HG02938 (cell line): Measurements from ENCODE around the gene HAGH.

Source experiments
- ATAC-seq: cut with Tn5 transposase; IDR thresholded peaks from one replicate; pipeline ENCODE4 v1.9.1; 2021; ENCODE audit warnings: mild to moderate bottlenecking, moderate library complexity; ENCODE audit not compliant: unreplicated experiment

Gene HAGH

GRCh38 chr16:1775846-1776671, 50.6 kb downstream of the HAGH start:
- ATAC-seq = no peak

- ATAC-seq = no peak
These were observed 51.4 kb downstream of the HAGH start for GRCh38 chr16:1775006-1775845.

GRCh38 chr16:1774448-1774780, 52.2 kb downstream of the HAGH start:
- no peak for ATAC-seq

- ATAC-seq = no peak
These were observed 52.8 kb downstream of the HAGH start for GRCh38 chr16:1773703-1774447.

GRCh38 chr16:1772908-1773702, 53.5 kb downstream of the HAGH start, which contains the start of gene MRPS34:
Gene MRPS34 (minus strand): TSS chr16:1773134. CDS start chr16:1773119, 15 bp downstream.
- ATAC-seq = no peak

GRCh38 chr16:1772362-1772907, 54.2 kb downstream of the HAGH start, which contains the start of gene EME2:
Gene EME2 (plus strand): TSS chr16:1772810. CDS start chr16:1773228, 418 bp downstream.
- no peak for ATAC-seq

- ATAC-seq = no peak
These were observed 54.7 kb downstream of the HAGH start for GRCh38 chr16:1771864-1772361.

GRCh38 chr16:1771188-1771863, 55.3 kb downstream of the HAGH start, which contains the start of gene NME3:
Gene NME3 (minus strand): TSS chr16:1771543. CDS start chr16:1771534, 9 bp downstream.
- no peak for ATAC-seq

- no peak for ATAC-seq
These were observed 56.1 kb downstream of the HAGH start for GRCh38 chr16:1770328-1771187.

- ATAC-seq = no peak
These were observed 57.0 kb downstream of the HAGH start for GRCh38 chr16:1769402-1770300.

GRCh38 chr16:1768767-1769401, 57.7 kb downstream of the HAGH start:
- no peak for ATAC-seq

- no peak for ATAC-seq
These were observed 58.4 kb downstream of the HAGH start for GRCh38 chr16:1768061-1768766.

GRCh38 chr16:1767116-1767994, 59.3 kb downstream of the HAGH start:
- no peak for ATAC-seq

- ATAC-seq = no peak
These were observed 59.9 kb downstream of the HAGH start for GRCh38 chr16:1766701-1767100.

GRCh38 chr16:1766231-1766630, 60.4 kb downstream of the HAGH start:
- ATAC-seq = no peak
